Uterus (tissue), 4 donors: ENCODE results near the gene GABPA. TPM values are rescaled to one million over a fixed set of nuclear protein-coding genes. Genes with fewer than 3 reads are reported as not detected.
"Not testable (repeated sequence)": the region's sequence is repeated elsewhere in the genome, so short reads cannot be mapped to it uniquely, and the experiment has no call there.

ENCODE experiments used
- DNase-seq, 2 donors: peaks; one replicate each; pipeline ENCODE4 v3.0.0-alpha.2; 2019 to 2020
- H3K27ac ChIP-seq, 2 donors: fragments of 200-600 bp; sonication (generic); 1 replicate in 1 of 2; 2 replicates in 1 of 2; pipeline ENCODE4 v1.5.1; 2016 to 2018
- H3K27me3 ChIP-seq, 2 donors: fragments of 200-600 bp; sonication (generic); one replicate each; pipeline ENCODE4 v1.5.1; 2018 to 2019; ENCODE audit warnings: control low read depth in 1 of 2
- H3K36me3 ChIP-seq, 2 donors: fragments of 200-600 bp; sonication (generic); one replicate each; pipeline ENCODE4 v1.5.1; 2019; ENCODE audit warnings: control low read depth in 1 of 2
- H3K4me1 ChIP-seq, 2 donors: fragments of 200-600 bp; sonication (generic); one replicate each; pipeline ENCODE4 v1.5.1; 2018 to 2019; ENCODE audit warnings: control low read depth in 1 of 2
- H3K4me3 ChIP-seq, 2 donors: fragments of 200-600 bp; sonication (generic); 1 replicate in 1 of 2; 2 replicates in 1 of 2; pipeline ENCODE4 v1.5.1; 2018 to 2019; ENCODE audit warnings: mild to moderate bottlenecking in 1 of 2
- H3K9me3 ChIP-seq, 2 donors: fragments of 200-600 bp; sonication (generic); one replicate each; pipeline ENCODE4 v1.5.1; 2019; ENCODE audit warnings: control low read depth in 1 of 2
- CTCF ChIP-seq, 4 experiments: fragments of 200-600 bp in 2 of 4; fragments of 450-650 bp in 2 of 4; sonication (generic) in 2 of 4; IDR thresholded peaks; one replicate each; pipeline ENCODE4 v1.5.1; 2016 to 2019; ENCODE audit warnings: antibody characterized with exemption in 4 of 4, mild to moderate bottlenecking in 2 of 4, moderate library complexity in 1 of 4
- POLR2A ChIP-seq, 2 donors: fragments of 450-650 bp; IDR thresholded peaks; one replicate each; pipeline ENCODE4 v1.6.1; 2016; ENCODE audit warnings: antibody characterized with exemption in 2 of 2, mild to moderate bottlenecking in 1 of 2, moderate library complexity in 1 of 2
- intact Hi-C: fragments of 100-400 bp; cut with DNase I; formaldehyde crosslinking; loops from one replicate; pipeline ENCODE4 v1.15.1; 2023; ENCODE audit warnings: low total_unique reads
- total RNA-seq, 4 donors: library from RNA; depleted of rRNA in 3 of 4; stranded (reverse); fragments of >200 nt in 3 of 4; gene quantifications; one replicate each; pipeline versions ENCODE4 v1.1.0 to v1.2.4, GENCODE V29; 2014 to 2023
- donor health status: DM: yes; HTN: yes; CAD: no.

Gene GABPA
- total RNA-seq, 4 donors from 2014 or later = 8.2 to 94.4 (median 44.6) TPM

GRCh38 chr21:25760677-25761076, 25.9 kb downstream of the GABPA start:
- TF ChIP-seq CTCF (IDR thresholded peaks at IDR 0.05) = no peak
- TF ChIP-seq POLR2A (IDR thresholded peaks at IDR 0.05) = no peak
- no peak overlapping the region for H3K27ac ChIP-seq
- H3K9me3 ChIP-seq = no peaks in the 10 kb centered on the region
- DNase-seq = no peak
- intact Hi-C loops = no loop called here
- H3K4me1 ChIP-seq = no peaks in the 10 kb centered on the region
- H3K4me3 ChIP-seq = no peak overlapping the region
- no peaks in the 10 kb centered on the region for H3K36me3 ChIP-seq
- no peaks in the 10 kb centered on the region for H3K27me3 ChIP-seq

GRCh38 chr21:25764065-25764464, 29.3 kb downstream of the GABPA start:
- Histone ChIP-seq H3K27ac (no peak overlapping the region), H3K36me3 (no peaks in the 10 kb centered on the region), H3K9me3 (no peaks in the 10 kb centered on the region), H3K4me3 (no peak overlapping the region), H3K4me1 (no peaks in the 10 kb centered on the region), H3K27me3 (no peaks in the 10 kb centered on the region)
- DNase-seq = no peak
- intact Hi-C loops = no loop called here
- TF ChIP-seq CTCF (IDR thresholded peaks at IDR 0.05) (no peak), POLR2A (IDR thresholded peaks at IDR 0.05) (no peak)

DNA sequence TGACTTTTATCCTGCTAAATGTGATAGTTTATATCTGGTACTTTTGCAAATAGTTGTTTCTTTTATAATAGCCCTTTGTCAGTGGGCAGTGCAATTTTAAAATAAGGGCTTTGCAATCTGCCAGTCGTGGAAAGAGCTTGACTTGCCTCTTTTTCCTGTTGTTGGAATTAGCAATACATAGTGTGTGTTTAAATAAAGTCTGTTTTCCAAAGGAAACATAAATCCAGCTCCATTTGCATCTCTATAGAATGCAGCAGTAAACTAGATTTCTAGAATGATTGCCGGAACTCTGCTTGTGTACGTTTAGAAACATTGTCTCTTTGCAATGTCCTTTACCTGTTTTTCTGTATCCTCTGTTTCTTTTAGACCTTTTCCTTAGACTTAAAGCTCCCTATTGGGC, 33.1 kb downstream of the GABPA start:
- TF ChIP-seq CTCF (IDR thresholded peaks at IDR 0.05) = no peak
- TF ChIP-seq POLR2A (IDR thresholded peaks at IDR 0.05) = no peak
- Histone ChIP-seq H3K27ac (no peak overlapping the region), H3K27me3 (no peaks in the 10 kb centered on the region), H3K4me3 (no peak overlapping the region), H3K36me3 (no peaks in the 10 kb centered on the region), H3K9me3 (no peaks in the 10 kb centered on the region), H3K4me1 (no peaks in the 10 kb centered on the region)
- no peak for DNase-seq
- intact Hi-C loops = no loop called here

DNA sequence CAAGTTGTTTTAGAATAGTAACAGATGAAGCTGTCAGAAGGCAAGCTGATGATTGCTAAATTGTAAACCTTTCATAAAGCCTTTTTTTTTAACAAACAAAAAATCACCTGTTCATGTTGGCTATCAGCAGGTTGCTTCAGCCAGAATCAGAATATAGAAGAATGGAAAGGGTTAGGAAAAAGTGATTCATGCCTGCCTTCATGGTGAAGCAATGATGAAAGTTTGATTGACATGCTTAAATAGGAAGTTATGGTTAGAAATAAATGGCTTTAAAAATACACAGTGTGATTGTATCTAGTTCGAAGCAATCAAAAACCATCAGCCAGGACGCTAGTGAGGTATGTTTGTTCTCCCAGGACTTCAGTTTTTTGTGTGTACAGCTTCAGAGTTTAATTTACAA, 37.9 kb downstream of the GABPA start:
- Histone ChIP-seq H3K4me1 (no peaks in the 10 kb centered on the region), H3K27me3 (no peaks in the 10 kb centered on the region), H3K9me3 (no peaks in the 10 kb centered on the region), H3K27ac (no peak overlapping the region), H3K4me3 (no peak overlapping the region), H3K36me3 (no peaks in the 10 kb centered on the region)
- DNase-seq = no peak
- TF ChIP-seq CTCF (IDR thresholded peaks at IDR 0.05) (no peak), POLR2A (IDR thresholded peaks at IDR 0.05) (no peak)
- intact Hi-C loops = no loop called here

GRCh38 chr21:25776440-25776839, 41.7 kb downstream of the GABPA start:
- TF ChIP-seq POLR2A (IDR thresholded peaks at IDR 0.05) (no peak), CTCF (IDR thresholded peaks at IDR 0.05) (no peak)
- Histone ChIP-seq H3K36me3 (no peaks in the 10 kb centered on the region), H3K4me3 (no peak overlapping the region), H3K27ac (no peak overlapping the region), H3K9me3 (no peaks in the 10 kb centered on the region), H3K4me1 (no peaks in the 10 kb centered on the region), H3K27me3 (no peaks in the 10 kb centered on the region)
- intact Hi-C loops = no loop called here
- DNase-seq = no peak

GRCh38 chr21:25778126-25778875, 43.5 kb downstream of the GABPA start:
- H3K36me3 ChIP-seq, H3K4me1 ChIP-seq, intact Hi-C loops, DNase-seq, H3K27ac ChIP-seq, H3K4me3 ChIP-seq, H3K27me3 ChIP-seq, H3K9me3 ChIP-seq: not testable (repeated sequence)
